ENCODE results near the gene STC2.

DNA sequence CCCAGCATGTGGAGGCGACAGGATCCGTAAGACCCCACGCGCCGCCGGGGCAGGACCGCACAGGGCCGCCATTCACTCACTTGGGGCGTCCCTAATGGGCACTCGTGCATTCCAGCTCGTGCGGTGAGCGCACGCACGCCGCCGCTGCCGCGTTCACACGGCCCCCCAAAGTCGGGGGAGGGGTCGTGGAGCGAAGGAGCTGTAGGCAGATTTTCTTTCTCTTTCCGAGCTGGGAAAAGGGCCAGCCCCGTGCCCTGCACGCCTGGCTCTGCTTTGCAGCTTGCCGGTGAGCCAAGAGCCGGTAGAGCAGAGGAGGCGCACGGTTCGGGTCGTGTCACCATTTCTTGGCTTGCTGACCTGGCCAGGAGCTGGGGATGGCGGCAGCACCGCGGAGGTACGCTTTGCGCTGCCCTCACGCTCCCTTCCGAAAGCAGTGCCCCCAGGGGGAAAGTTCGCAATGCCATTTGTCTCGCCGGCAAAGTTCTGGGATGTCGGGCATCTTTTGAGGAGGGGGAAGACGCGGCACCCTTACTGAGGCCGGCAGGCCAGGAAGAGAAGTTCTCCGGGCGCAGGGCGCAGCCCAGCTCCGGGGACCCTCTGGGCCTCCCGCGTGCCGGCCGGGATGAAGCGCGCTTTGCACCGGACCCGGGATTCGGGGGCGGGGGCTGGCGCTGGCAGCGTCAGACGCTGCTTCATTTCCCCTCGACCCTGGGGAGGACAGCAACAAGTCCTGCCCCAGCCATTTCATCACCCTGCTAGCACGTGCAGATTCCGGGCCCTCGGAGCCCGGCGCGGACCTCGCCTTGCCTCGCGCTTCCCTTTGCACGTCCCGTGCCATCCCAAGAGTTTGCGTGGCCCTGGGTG is 898 bp downstream of the STC2 start:
- TF ChIP-seq, protein P1, sequence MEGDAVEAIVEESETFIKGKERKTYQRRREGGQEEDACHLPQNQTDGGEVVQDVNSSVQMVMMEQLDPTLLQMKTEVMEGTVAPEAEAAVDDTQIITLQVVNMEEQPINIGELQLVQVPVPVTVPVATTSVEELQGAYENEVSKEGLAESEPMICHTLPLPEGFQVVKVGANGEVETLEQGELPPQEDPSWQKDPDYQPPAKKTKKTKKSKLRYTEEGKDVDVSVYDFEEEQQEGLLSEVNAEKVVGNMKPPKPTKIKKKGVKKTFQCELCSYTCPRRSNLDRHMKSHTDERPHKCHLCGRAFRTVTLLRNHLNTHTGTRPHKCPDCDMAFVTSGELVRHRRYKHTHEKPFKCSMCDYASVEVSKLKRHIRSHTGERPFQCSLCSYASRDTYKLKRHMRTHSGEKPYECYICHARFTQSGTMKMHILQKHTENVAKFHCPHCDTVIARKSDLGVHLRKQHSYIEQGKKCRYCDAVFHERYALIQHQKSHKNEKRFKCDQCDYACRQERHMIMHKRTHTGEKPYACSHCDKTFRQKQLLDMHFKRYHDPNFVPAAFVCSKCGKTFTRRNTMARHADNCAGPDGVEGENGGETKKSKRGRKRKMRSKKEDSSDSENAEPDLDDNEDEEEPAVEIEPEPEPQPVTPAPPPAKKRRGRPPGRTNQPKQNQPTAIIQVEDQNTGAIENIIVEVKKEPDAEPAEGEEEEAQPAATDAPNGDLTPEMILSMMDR (IDR thresholded peaks at IDR 0.05 in 8 of 11, conservative IDR thresholded peaks at IDR 0.05 in 3 of 11), result no peak
- TF ChIP-seq POLR2A (IDR thresholded peaks at IDR 0.05) (no peak), POLR2AphosphoS5 (IDR thresholded peaks at IDR 0.05) (peak in 1 of 3 donors; percentile 54)
